H1 (cell line): ENCODE data around the gene CAMK2D. TPM values are rescaled to one million over a fixed set of nuclear protein-coding genes. Genes with fewer than 3 reads are reported as not detected.

Source experiments
- CTCF ChIA-PET: fragments of 300-600 bp; sonication (Branson Sonifier 250); formaldehyde crosslinking; loops from one replicate; lab custom pipeline; 2021; ENCODE audit not compliant: partially characterized antibody; lab: Charles Lee
- POLR2A ChIA-PET: fragments of 300-600 bp; sonication (Branson Sonifier 250); formaldehyde crosslinking; loops from one replicate; lab custom pipeline; 2021; ENCODE audit warnings: inconsistent platforms; ENCODE audit not compliant: partially characterized antibody; lab: Charles Lee
- DNase-seq, 2 experiments: peaks; one replicate each; pipeline versions ENCODE4 v3.0.0 to v3.0.0-alpha.2; 2010 to 2022; ENCODE audit warnings: low spot score in 2 of 2, low read depth in 1 of 2, mixed read lengths in 1 of 2
- FAIRE-seq: peaks from 2 replicates; lab custom pipeline; 2011; peaks lifted over from hg19 to GRCh38; lab: Jason Lieb, UNC
- H2AFZ ChIP-seq: 2 replicates; pipeline ENCODE4 v1.8.1; 2012; ENCODE audit warnings: low read length, inconsistent platforms
- H2AK5ac ChIP-seq: 2 replicates; pipeline ENCODE4 v1.6.1; 2013; ENCODE audit warnings: low read depth, low read length
- H2BK120ac ChIP-seq: replicated peaks from 2 replicates; pipeline ENCODE3; 2013; ENCODE audit warnings: low read depth, low read length, inconsistent platforms
- H2BK12ac ChIP-seq: 2 replicates; pipeline ENCODE4 v1.6.1; 2013; ENCODE audit warnings: low read depth, low read length
- H2BK15ac ChIP-seq: 2 replicates; pipeline ENCODE4 v1.6.1; 2013; ENCODE audit warnings: low read length
- H2BK20ac ChIP-seq: 2 replicates; pipeline ENCODE4 v1.6.1; 2013; ENCODE audit warnings: low read length
- H2BK5ac ChIP-seq: 2 replicates; pipeline ENCODE4 v1.6.1; 2013; ENCODE audit warnings: low read depth, low read length
- H3K14ac ChIP-seq: 2 replicates; pipeline ENCODE4 v1.6.1; 2013; ENCODE audit warnings: inconsistent platforms; ENCODE audit not compliant: insufficient read length
- H3K18ac ChIP-seq: 2 replicates; pipeline ENCODE4 v1.6.1; 2013; ENCODE audit warnings: low read length; ENCODE audit errors: extremely low read depth
- H3K23ac ChIP-seq: 2 replicates; pipeline ENCODE4 v1.6.1; 2013; ENCODE audit warnings: inconsistent platforms; ENCODE audit not compliant: insufficient read length
- H3K23me2 ChIP-seq: 2 replicates; pipeline ENCODE4 v1.6.1; 2013; ENCODE audit warnings: low read depth, low read length
- H3K27ac ChIP-seq: 2 replicates; pipeline ENCODE4 v1.6.1; 2011; ENCODE audit warnings: low read depth, low read length, inconsistent platforms
- H3K27me3 ChIP-seq, 4 experiments: replicated peaks in 1 of 4; 1 replicate in 1 of 4; 2 replicates in 3 of 4; pipeline versions ENCODE4 v1.6.1 to v1.8.1; 2011 to 2013; ENCODE audit warnings: low read length in 3 of 4, mild to moderate bottlenecking in 3 of 4, inconsistent platforms in 2 of 4, mixed read lengths in 2 of 4, moderate library complexity in 1 of 4; ENCODE audit not compliant: control insufficient read depth in 3 of 4, insufficient read depth in 3 of 4; ENCODE audit errors: extremely low read depth in 1 of 4
- H3K36me3 ChIP-seq, 4 experiments: 2 replicates each; pipeline versions ENCODE4 v1.6.1 to v1.8.1; 2011 to 2013; ENCODE audit warnings: mild to moderate bottlenecking in 4 of 4, low read length in 3 of 4, moderate library complexity in 2 of 4, control low read depth in 1 of 4, inconsistent platforms in 1 of 4; ENCODE audit not compliant: insufficient read depth in 4 of 4, control insufficient read depth in 2 of 4
- H3K4ac ChIP-seq: replicated peaks from 2 replicates; pipeline ENCODE3; 2013; ENCODE audit warnings: low read length, low read depth, mixed read lengths, inconsistent platforms; ENCODE audit not compliant: insufficient read length
- H3K4me1 ChIP-seq, 4 experiments: replicated peaks in 1 of 4; 1 replicate in 1 of 4; 2 replicates in 3 of 4; pipeline versions ENCODE4 v1.6.1 to v1.8.1; 2011 to 2013; ENCODE audit warnings: low read length in 3 of 4, inconsistent platforms in 2 of 4, mixed read lengths in 1 of 4; ENCODE audit not compliant: insufficient read depth in 4 of 4, control insufficient read depth in 3 of 4
- H3K4me2 ChIP-seq, 2 experiments: 2 replicates each; pipeline versions ENCODE4 v1.6.1 to v1.8.1; 2011 to 2013; ENCODE audit warnings: low read depth in 2 of 2, low read length in 2 of 2, control low read depth in 1 of 2, inconsistent platforms in 1 of 2, mild to moderate bottlenecking in 1 of 2; ENCODE audit not compliant: insufficient read depth in 1 of 2
- H3K4me3 ChIP-seq, 4 experiments: fragments of 200-600, 300-600 bp in 1 of 4; sonication (generic), shearing (Covaris generic), sonication (Bioruptor Twin) in 1 of 4; 2 replicates each; pipeline versions ENCODE4 v1.5.1 to v1.8.1; 2011 to 2016; ENCODE audit warnings: low read length in 4 of 4, low read depth in 3 of 4, control low read depth in 2 of 4, inconsistent platforms in 2 of 4, mild to moderate bottlenecking in 2 of 4, mixed read lengths in 1 of 4, moderate library complexity in 1 of 4; ENCODE audit not compliant: insufficient read depth in 2 of 4; ENCODE audit errors: extremely low read depth in 1 of 4
- H3K56ac ChIP-seq: replicated peaks from 2 replicates; pipeline ENCODE3; 2013; ENCODE audit warnings: low read depth, mild to moderate bottlenecking, mixed read lengths, low read length, inconsistent platforms; ENCODE audit not compliant: insufficient read length
- H3K79me1 ChIP-seq: 2 replicates; pipeline ENCODE4 v1.6.1; 2013; ENCODE audit warnings: low read depth, low read length, control low read depth
- H3K79me2 ChIP-seq, 2 experiments: 2 replicates each; pipeline versions ENCODE4 v1.6.1 to v1.8.1; 2012 to 2013; ENCODE audit warnings: low read length in 2 of 2, mild to moderate bottlenecking in 2 of 2, inconsistent platforms in 1 of 2; ENCODE audit not compliant: insufficient read depth in 2 of 2, control insufficient read depth in 1 of 2
- H3K9ac ChIP-seq, 4 experiments: replicated peaks in 1 of 4; 1 replicate in 1 of 4; 2 replicates in 3 of 4; pipeline versions ENCODE4 v1.6.1 to v1.8.1; 2011 to 2013; ENCODE audit warnings: low read depth in 3 of 4, low read length in 3 of 4, control low read depth in 2 of 4, mild to moderate bottlenecking in 2 of 4, moderate library complexity in 2 of 4, inconsistent platforms in 1 of 4; ENCODE audit errors: extremely low read depth in 1 of 4
- H3K9me3 ChIP-seq, 2 experiments: 2 replicates each; pipeline versions ENCODE4 v1.6.1 to v1.8.1; 2012 to 2013; ENCODE audit warnings: mild to moderate bottlenecking in 2 of 2, moderate library complexity in 2 of 2, control low read depth in 1 of 2, inconsistent platforms in 1 of 2, low read depth in 1 of 2, low read length in 1 of 2, mixed read lengths in 1 of 2; ENCODE audit not compliant: insufficient read depth in 2 of 2
- H4K20me1 ChIP-seq, 2 experiments: replicated peaks in 1 of 2; 2 replicates each; pipeline versions ENCODE3 to v1.8.1; 2011 to 2013; ENCODE audit warnings: inconsistent platforms in 2 of 2, low read length in 2 of 2, mild to moderate bottlenecking in 1 of 2; ENCODE audit not compliant: insufficient read depth in 2 of 2, control insufficient read depth in 1 of 2
- H4K5ac ChIP-seq: 2 replicates; pipeline ENCODE4 v1.6.1; 2013; ENCODE audit warnings: low read length, low read depth, mixed read lengths, inconsistent platforms; ENCODE audit not compliant: insufficient read length
- H4K8ac ChIP-seq: 2 replicates; pipeline ENCODE4 v1.8.0; 2013; ENCODE audit warnings: mild to moderate bottlenecking, moderate library complexity, low read length, inconsistent platforms; ENCODE audit not compliant: insufficient read depth; ENCODE audit errors: extremely low read depth
- H4K91ac ChIP-seq: replicated peaks from 2 replicates; pipeline ENCODE3; 2013; ENCODE audit warnings: low read length, mixed read lengths, inconsistent platforms; ENCODE audit not compliant: insufficient read length
- BACH1 ChIP-seq: IDR thresholded peaks from 2 replicates; pipeline ENCODE4 v1.6.1; 2012; ENCODE audit warnings: low read length, improper control_type of control experiment
- EP300 ChIP-seq, 2 experiments: IDR thresholded peaks; 1 replicate in 1 of 2; 2 replicates in 1 of 2; pipeline ENCODE4 v1.6.1; 2011 to 2012; ENCODE audit warnings: low read depth in 2 of 2, low read length in 2 of 2, mild to moderate bottlenecking in 2 of 2, borderline replicate concordance in 1 of 2, inconsistent platforms in 1 of 2, moderate library complexity in 1 of 2
- MAFK ChIP-seq: IDR thresholded peaks from 2 replicates; pipeline ENCODE4 v1.6.1; 2012; ENCODE audit warnings: low read depth, mild to moderate bottlenecking, improper control_type of control experiment, low read length
- SP2 ChIP-seq: IDR thresholded peaks from 2 replicates; pipeline ENCODE4 v1.6.1; 2012; ENCODE audit warnings: mild to moderate bottlenecking, low read length, inconsistent platforms
- TAF7 ChIP-seq: optimal IDR thresholded peaks from 2 replicates; pipeline ENCODE3; 2011; ENCODE audit warnings: low read depth, mild to moderate bottlenecking, inconsistent platforms, low read length, moderate library complexity, borderline replicate concordance
- WGBS, 2 experiments: shearing (Covaris generic) in 1 of 2; methylation state at CpG; one replicate each; pipeline versions ENCODE4 v1.1.6 to v1.1.7; 2013 to 2015; ENCODE audit warnings: low lambda C conversion rate in 2 of 2, mixed read lengths in 2 of 2, inconsistent platforms in 1 of 2, low coverage in 1 of 2, missing lambda C conversion rate in 1 of 2; ENCODE audit not compliant: insufficient replicate concordance in 2 of 2, insufficient coverage in 1 of 2, insufficient read length in 1 of 2; ENCODE audit errors: extremely low coverage in 1 of 2, missing lambda C conversion rate in 1 of 2; 5-methylcytosine and 5-hydroxymethylcytosine counted together
- polyA plus RNA-seq, 7 experiments: library from polyadenylated mRNA; depleted of rRNA in 3 of 7; stranded (reverse) in 5 of 7; unstranded in 2 of 7; fragments of >200 nt in 5 of 7; fragments of 200-250 nt in 2 of 7; gene quantifications; 1 replicate in 5 of 7; 2 replicates in 1 of 7; 4 replicates in 1 of 7; pipeline versions ENCODE4 v1.2.1 to v1.2.3, GENCODE V29; 2011 to 2013; ENCODE audit warnings: missing spikeins in 2 of 7, mixed read lengths in 2 of 7
- total RNA-seq: library from RNA; stranded (reverse); fragmentation: NEBNext Ultra II Directional; extraction: Animal tissue kit (Norgen Biotek cat#: 25700); gene quantifications from 2 replicates; pipeline ENCODE4 v1.2.1, GENCODE V29; 2021

CAMK2D gene
- total and polyA plus RNA-seq, 2 of the 8 experiments (the other 6 are each of a cell fraction or from before 2014, with no cell fraction given) = 3.2 to 7.0 TPM

DNA sequence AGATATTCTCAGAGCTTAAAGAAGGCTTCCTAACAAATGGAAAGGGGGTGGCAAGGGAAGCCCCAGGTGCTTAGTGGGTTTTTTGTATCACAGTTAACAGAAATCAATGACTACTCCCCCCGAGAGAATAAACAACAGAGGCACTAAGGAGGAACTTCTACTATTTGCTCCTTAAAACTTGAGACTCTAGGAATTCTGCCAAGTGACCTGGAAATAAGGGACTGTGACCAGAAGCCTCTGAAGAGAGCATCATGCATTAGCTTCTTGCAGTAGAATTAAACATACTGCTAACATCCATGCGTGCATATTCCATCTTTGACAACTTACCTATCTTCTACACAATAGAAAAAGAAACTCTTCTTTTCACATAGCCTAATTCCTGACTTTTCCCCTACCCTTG is 86.8 kb downstream of the CAMK2D start:
- no peaks in the 10 kb centered on the region for H3K79me2 ChIP-seq
- no peaks in the 10 kb centered on the region for H3K79me1 ChIP-seq
- H2BK15ac ChIP-seq = no peak overlapping the region
- no peak overlapping the region for H3K27ac ChIP-seq
- ChIA-PET POLR2A (no interaction called here), CTCF (interaction anchor here (1.0 kb wide), 1 partner anchor 280 kb away, joined by 3 read pairs; no protein-coding TSS in a partner anchor)
- no peak overlapping the region for H3K18ac ChIP-seq
- no peak overlapping the region for H3K14ac ChIP-seq
- H3K23me2 ChIP-seq = no peaks in the 10 kb centered on the region
- no peak overlapping the region for H4K8ac ChIP-seq
- H3K27me3 ChIP-seq = no peaks in the 10 kb centered on the region
- H3K9ac ChIP-seq = no peak overlapping the region
- H3K23ac ChIP-seq = no peak overlapping the region
- H3K4me2 ChIP-seq = no peak overlapping the region
- no peaks in the 10 kb centered on the region for H3K9me3 ChIP-seq
- H2BK20ac ChIP-seq = no peak overlapping the region
- H2BK12ac ChIP-seq = no peak overlapping the region
- H4K20me1 ChIP-seq = no peaks in the 10 kb centered on the region
- DNase-seq (no peak), FAIRE-seq (no peak)
- H2BK120ac ChIP-seq = no peak overlapping the region
- H2AFZ ChIP-seq = no peak overlapping the region
- H4K5ac ChIP-seq = no peak overlapping the region
- H2BK5ac ChIP-seq = no peak overlapping the region
- H3K4me3 ChIP-seq = no peak overlapping the region
- H2AK5ac ChIP-seq = no peak overlapping the region
- no peak overlapping the region for H3K4ac ChIP-seq
- no peak overlapping the region for H3K56ac ChIP-seq
- WGBS, 2 experiments = 90% methylated on average over 2 of the region's 2 CpGs; no CpG with 5 or more reads in 1 of the 2 experiments
- H3K36me3 ChIP-seq = no peaks in the 10 kb centered on the region
- H3K4me1 ChIP-seq = no peaks in the 10 kb centered on the region
- H4K91ac ChIP-seq = no peak overlapping the region
- TF ChIP-seq MAFK = no peak
- TF ChIP-seq TAF7 = no peak
- no peak for TF ChIP-seq BACH1
- no peak for TF ChIP-seq EP300 (IDR thresholded peaks at IDR 0.05; ENCODE audit: borderline replicate concordance in 1 of 2, low read depth in 2 of 2, low read length in 2 of 2)
- no peak for TF ChIP-seq SP2
